Kidney tubule cell (primary cell): ENCODE measurements around the gene IL17A.

Experiments
- DNase-seq: peaks from one replicate; pipeline ENCODE4 v3.0.0-alpha.2; 2018; ENCODE audit warnings: low spot score

Gene IL17A

GRCh38 chr6:52216932-52217575 is 30.9 kb downstream of the IL17A start:
- no peak for DNase-seq

DNA sequence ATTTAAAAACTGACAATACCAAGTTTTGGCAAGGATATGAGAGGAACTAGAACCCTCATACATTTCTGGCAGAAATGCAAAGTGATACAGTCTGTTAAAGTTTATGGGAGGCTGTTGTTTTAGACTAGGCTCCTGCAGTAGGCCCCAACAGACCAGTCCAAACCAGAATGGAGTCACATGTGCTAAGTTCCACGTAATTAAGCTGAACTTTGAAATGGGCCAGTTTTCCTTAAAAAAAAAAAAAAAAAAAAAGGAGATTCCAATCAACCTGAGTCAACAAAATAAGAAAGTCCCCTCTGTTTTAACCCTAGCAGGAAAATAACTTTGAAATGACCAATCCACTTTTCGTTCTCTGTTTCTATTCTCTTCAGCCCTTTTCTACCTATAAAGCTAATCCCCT is 31.6 kb downstream of the IL17A start:
- DNase-seq, result peak; percentile 61

- DNase-seq, result peak; percentile 87
Measured at GRCh38 chr6:52221302-52221701, 35.1 kb downstream of the IL17A start.

DNA sequence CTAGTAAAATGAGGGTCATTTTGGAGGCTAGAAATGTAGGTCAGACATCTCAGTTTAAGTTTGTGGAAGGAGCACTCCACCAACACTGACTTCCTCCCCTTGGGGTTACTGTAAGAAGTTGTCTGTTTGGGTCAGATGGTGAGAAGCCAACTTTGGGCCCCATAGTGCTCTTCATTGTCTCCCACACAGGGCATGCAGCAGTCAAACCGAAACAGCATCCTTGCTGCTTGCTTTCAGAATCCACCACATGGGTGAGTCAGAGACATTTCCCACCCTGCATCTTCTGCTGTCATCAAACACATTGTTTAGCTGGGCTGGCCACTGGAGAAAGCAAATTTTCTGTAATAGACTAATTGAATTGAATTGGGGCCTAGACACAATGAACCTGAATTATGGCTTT is 41.3 kb downstream of the IL17A start:
- DNase-seq, result no peak

- no peak for DNase-seq
Measured at GRCh38 chr6:52230685-52231084, 44.5 kb downstream of the IL17A start.

DNA sequence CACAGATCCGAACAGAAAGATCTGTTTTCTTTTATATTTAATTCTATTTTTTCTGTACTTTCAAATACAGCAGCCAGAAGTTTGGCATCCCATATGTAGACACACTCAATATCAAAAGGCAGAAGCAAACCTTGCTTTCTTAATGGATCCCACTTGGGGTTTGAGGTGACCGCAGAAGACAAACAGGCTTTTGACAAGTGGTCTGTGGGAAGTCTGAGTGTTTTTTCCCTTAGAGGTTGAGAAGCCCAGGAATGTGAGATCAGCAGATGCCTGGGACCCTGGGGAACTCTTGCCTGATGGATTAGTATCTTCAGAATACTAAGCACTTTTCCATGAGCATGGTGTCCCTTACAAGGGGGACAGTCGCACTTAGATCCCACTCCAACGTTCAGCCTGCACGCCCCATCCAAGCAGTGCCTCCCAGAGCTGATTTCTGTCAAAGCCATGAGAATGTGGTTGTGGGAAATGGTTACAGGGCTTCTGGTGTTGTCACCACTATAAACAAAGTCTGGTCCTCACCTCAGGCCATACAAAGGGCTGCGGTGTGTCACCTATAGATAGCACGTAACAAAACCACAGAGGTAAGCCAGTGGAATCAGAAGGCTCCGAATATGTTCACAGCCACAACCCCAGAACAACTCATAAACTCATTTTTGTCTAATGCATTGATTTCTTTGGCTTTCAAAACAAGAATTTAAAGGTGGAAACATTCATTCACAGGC is 45.4 kb downstream of the IL17A start:
- DNase-seq, result no peak

DNA sequence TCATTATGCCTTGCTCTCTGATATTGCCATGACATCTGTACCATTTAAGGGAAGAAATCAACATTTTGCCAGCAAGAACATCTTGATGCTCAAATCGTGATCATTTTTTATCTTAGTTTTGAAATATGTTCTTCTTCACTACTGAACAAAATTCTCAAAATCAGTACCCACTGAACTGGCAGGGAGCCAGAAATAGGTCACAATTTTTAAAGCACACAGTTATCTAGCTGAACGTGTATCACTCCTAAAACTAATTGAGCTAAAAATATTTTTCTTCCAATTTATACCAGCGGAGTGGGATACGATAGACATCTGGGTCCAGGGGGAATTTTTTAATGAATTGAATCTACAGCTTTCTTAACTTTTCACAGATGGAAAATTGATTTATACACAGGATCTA is 46.8 kb downstream of the IL17A start:
- no peak for DNase-seq

DNA sequence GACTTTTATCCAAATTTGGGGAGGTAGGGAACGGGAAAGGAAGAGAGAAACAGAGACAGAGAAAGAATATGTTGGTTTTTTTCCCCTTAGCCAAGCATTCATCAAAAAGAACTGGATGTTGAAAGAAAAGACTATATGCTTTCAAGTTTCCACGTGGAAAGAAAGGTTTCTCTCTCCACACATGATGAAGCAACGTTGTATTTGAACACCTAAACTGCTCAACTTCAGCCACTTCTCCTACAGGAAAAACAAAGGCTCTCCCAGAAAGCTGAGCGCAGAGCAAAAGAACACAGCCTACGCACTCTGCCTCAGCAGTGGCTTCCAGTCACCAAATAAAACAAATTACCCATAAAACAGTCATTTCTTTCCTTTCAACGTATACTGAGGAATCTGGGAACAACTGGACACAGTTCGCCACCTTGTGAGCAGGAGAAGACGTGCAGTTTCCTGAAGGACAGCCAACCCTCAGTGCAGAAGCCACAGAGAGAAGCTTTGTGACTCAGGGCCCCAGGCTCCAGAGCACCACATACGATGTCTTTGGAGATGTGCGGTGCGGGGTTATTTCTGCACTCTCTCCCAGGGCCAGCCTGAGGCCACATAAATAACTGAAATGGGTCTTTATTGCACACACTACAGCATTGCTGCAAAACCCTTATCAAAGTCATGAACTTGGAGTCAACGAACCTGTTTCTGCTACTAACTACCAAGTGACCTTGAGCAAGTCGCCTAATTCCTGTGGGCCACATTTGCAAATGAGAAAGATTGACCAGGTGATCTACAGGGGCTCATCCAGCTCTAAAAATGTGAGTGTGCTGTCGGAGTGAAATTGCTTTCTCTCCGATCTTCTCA is 48.0 kb downstream of the IL17A start:
- peak; percentile 88 for DNase-seq
